Fibroblast of the aortic adventitia (primary cell): ENCODE measurements around the gene DYNLT3. TPM values are rescaled to one million over a fixed set of nuclear protein-coding genes. Genes with fewer than 3 reads are reported as not detected.

ENCODE experiments used
- DNase-seq: peaks from one replicate; pipeline ENCODE4 v3.0.0-alpha.2; 2010; ENCODE audit warnings: low read depth
- H3K4me3 ChIP-seq: 2 replicates; pipeline ENCODE4 v1.5.1; 2011; ENCODE audit warnings: low read depth, mild to moderate bottlenecking, control low read depth, low read length, moderate library complexity
- CTCF ChIP-seq: IDR thresholded peaks from 2 replicates; pipeline ENCODE4 v1.5.1; 2011; ENCODE audit warnings: mild to moderate bottlenecking, low read length, control low read depth, inconsistent platforms; ENCODE audit not compliant: insufficient read depth
- small RNA-seq: library from RNA; depleted of rRNA; stranded (forward); fragments of <200 nt; gene quantifications from one replicate; pipeline ENCODE3, GENCODE V24; 2012
- total RNA-seq: library from RNA; depleted of rRNA; stranded (reverse); fragments of >200 nt; gene quantifications from 2 replicates; pipeline ENCODE4 v1.2.3, GENCODE V29; 2012; ENCODE audit warnings: low replicate concordance

Gene DYNLT3
- total RNA-seq, 1 donor: 64.2 TPM

DNA sequence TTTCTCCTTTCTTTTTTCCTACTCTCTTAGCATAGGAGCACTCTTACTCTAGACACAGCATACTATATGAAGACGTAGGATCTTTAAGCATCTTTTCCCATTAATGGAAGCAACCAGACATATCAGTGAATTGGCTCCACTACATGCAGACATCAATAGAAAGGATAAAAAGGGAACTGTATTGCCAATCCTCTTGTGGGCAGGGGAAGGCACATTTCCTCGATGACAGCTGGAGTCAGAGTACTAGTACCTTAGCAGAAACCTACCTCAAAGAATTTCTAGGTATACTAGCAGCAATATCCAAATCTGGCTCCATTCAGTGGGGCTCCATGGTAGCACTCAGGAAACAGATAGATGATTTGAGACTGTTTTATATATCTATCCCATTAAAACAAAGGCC lies 47.4 kb downstream of the DYNLT3 start:
- no peak for TF ChIP-seq CTCF
- DNase-seq: no peak
- H3K4me3 ChIP-seq: no peak overlapping the region

GRCh38 chrX:37796805-37797204 lies 50.6 kb downstream of the DYNLT3 start:
- no peak for DNase-seq
- no peak for TF ChIP-seq CTCF
- no peak overlapping the region for H3K4me3 ChIP-seq

DNA sequence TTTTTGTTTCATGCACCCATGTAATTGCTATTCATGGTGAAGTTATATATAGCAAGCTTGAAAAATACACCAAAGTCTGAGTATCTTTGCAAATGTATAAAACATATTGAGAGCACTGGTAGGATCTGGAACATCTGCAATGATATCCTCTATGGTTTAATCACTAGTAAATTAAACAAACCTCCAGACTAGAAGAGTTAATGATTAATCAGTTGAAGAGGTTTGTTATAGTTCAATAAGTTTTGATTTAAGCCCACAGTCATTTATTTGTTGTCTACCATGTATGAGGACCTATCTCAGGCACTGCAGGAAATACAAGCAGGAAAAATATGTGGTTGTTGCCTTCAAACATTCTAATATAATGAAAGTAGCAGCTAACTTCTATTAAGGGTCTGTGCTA lies 51.1 kb downstream of the DYNLT3 start:
- DNase-seq: no peak
- H3K4me3 ChIP-seq: no peak overlapping the region
- TF ChIP-seq CTCF: no peak

Small RNA genes lying within 50 kb of the gene (small RNA-seq; reads per million reads assigned to genes)
- not detected for gene RNU6-49P

Other genes starting within 250 kb of the DYNLT3 start
- 0.09 TPM in 1 of 2 replicates, not detected in the other for gene XK, start 161.8 kb downstream of the DYNLT3 start, total RNA-seq
- gene CYBB, start 67.5 kb downstream of the DYNLT3 start, total RNA-seq: not detected in 2 replicates
- gene SYTL5, start 159.0 kb upstream of the DYNLT3 start, total RNA-seq: 0.08 and 0.36 TPM in 2 replicates